ENCODE measurements around the gene HEBP1. TPM values are rescaled to one million over a fixed set of nuclear protein-coding genes. Genes with fewer than 3 reads are reported as not detected.

The HEBP1 gene
- total and polyA plus RNA-seq, 2 donors: 22.0 to 68.5 TPM

- H3K4me3 ChIP-seq (ENCODE audit: low read depth, low read length): no peak overlapping the region
- no peaks in the 10 kb centered on the region for H3K36me3 ChIP-seq (ENCODE audit: insufficient read depth)
- DNase-seq (ENCODE audit: extremely low spot score): no peak
- WGBS: 82% methylated on average over 8 of the region's 8 CpGs
- H3K27ac ChIP-seq (ENCODE audit: low read depth): no peak overlapping the region
- no peaks in the 10 kb centered on the region for H3K4me1 ChIP-seq (ENCODE audit: insufficient read depth)
These were observed 56.3 kb downstream of the HEBP1 start for GRCh38 chr12:12943586-12944260.

- 91% methylated on average over 10 of the region's 10 CpGs for WGBS
- H3K36me3 ChIP-seq (ENCODE audit: insufficient read depth): no peaks in the 10 kb centered on the region
- H3K27ac ChIP-seq (ENCODE audit: low read depth): no peak overlapping the region
- no peak for DNase-seq (ENCODE audit: extremely low spot score)
- H3K4me3 ChIP-seq (ENCODE audit: low read depth, low read length): no peak overlapping the region
- no peaks in the 10 kb centered on the region for H3K4me1 ChIP-seq (ENCODE audit: insufficient read depth)
These were observed 58.4 kb downstream of the HEBP1 start for GRCh38 chr12:12941450-12942350.

- Histone ChIP-seq H3K36me3 (ENCODE audit: insufficient read depth) (no peaks in the 10 kb centered on the region), H3K4me3 (ENCODE audit: low read depth, low read length) (no peak overlapping the region), H3K27ac (ENCODE audit: low read depth) (no peak overlapping the region), H3K4me1 (ENCODE audit: insufficient read depth) (no peaks in the 10 kb centered on the region)
- no peak for DNase-seq (ENCODE audit: extremely low spot score)
- WGBS: 78% methylated on average over 1 of the region's 1 CpG
These were observed 60.2 kb downstream of the HEBP1 start for GRCh38 chr12:12939888-12940287.

- no peak for DNase-seq (ENCODE audit: extremely low spot score)
- Histone ChIP-seq H3K27ac (ENCODE audit: low read depth) (no peak overlapping the region), H3K4me1 (ENCODE audit: insufficient read depth) (no peaks in the 10 kb centered on the region), H3K4me3 (ENCODE audit: low read depth, low read length) (no peak overlapping the region), H3K36me3 (ENCODE audit: insufficient read depth) (no peaks in the 10 kb centered on the region)
- WGBS: 85% methylated on average over 5 of the region's 5 CpGs
These were observed 61.5 kb downstream of the HEBP1 start for GRCh38 chr12:12938541-12938940.

GRCh38 chr12:12936983-12937491 is 63.0 kb downstream of the HEBP1 start:
- no peaks in the 10 kb centered on the region for H3K4me1 ChIP-seq (ENCODE audit: insufficient read depth)
- H3K36me3 ChIP-seq (ENCODE audit: insufficient read depth): no peaks in the 10 kb centered on the region
- DNase-seq (ENCODE audit: extremely low spot score): no peak
- no peak overlapping the region for H3K4me3 ChIP-seq (ENCODE audit: low read depth, low read length)
- H3K27ac ChIP-seq (ENCODE audit: low read depth): no peak overlapping the region
- 94% methylated on average over 11 of the region's 11 CpGs for WGBS

- WGBS: 39% methylated on average over 8 of the region's 8 CpGs
- H3K27ac ChIP-seq (ENCODE audit: low read depth): no peak overlapping the region
- no peak overlapping the region for H3K4me3 ChIP-seq (ENCODE audit: low read depth, low read length)
- no peak for DNase-seq (ENCODE audit: extremely low spot score)
- no peaks in the 10 kb centered on the region for H3K36me3 ChIP-seq (ENCODE audit: insufficient read depth)
- no peaks in the 10 kb centered on the region for H3K4me1 ChIP-seq (ENCODE audit: insufficient read depth)
These were observed 65.5 kb downstream of the HEBP1 start for GRCh38 chr12:12934556-12934955.

- DNase-seq (ENCODE audit: extremely low spot score): no peak
- Histone ChIP-seq H3K4me3 (ENCODE audit: low read depth, low read length) (no peak overlapping the region), H3K27ac (ENCODE audit: low read depth) (no peak overlapping the region), H3K36me3 (ENCODE audit: insufficient read depth) (no peaks in the 10 kb centered on the region), H3K4me1 (ENCODE audit: insufficient read depth) (no peaks in the 10 kb centered on the region)
- WGBS: 89% methylated on average over 4 of the region's 4 CpGs
These were observed 66.3 kb downstream of the HEBP1 start for GRCh38 chr12:12933742-12934141.

- Histone ChIP-seq H3K4me3 (ENCODE audit: low read depth, low read length) (no peak overlapping the region), H3K27ac (ENCODE audit: low read depth) (no peak overlapping the region), H3K4me1 (ENCODE audit: insufficient read depth) (no peaks in the 10 kb centered on the region), H3K36me3 (ENCODE audit: insufficient read depth) (no peaks in the 10 kb centered on the region)
- no peak for DNase-seq (ENCODE audit: extremely low spot score)
- WGBS: 89% methylated on average over 2 of the region's 2 CpGs
These were observed 69.3 kb downstream of the HEBP1 start for GRCh38 chr12:12930633-12931219.

- 90% methylated on average over 6 of the region's 6 CpGs for whole genome bisulfite sequencing
- no peak for DNase-seq (ENCODE audit: extremely low spot score)
- Histone ChIP-seq H3K36me3 (ENCODE audit: insufficient read depth) (no peaks in the 10 kb centered on the region), H3K4me3 (ENCODE audit: low read depth, low read length) (no peak overlapping the region), H3K27ac (ENCODE audit: low read depth) (no peak overlapping the region), H3K4me1 (ENCODE audit: insufficient read depth) (no peaks in the 10 kb centered on the region)
These were observed 70.4 kb downstream of the HEBP1 start for GRCh38 chr12:12929696-12930095.

GRCh38 chr12:12927211-12928079 is 72.6 kb downstream of the HEBP1 start:
- H3K27ac ChIP-seq (ENCODE audit: low read depth): no peak overlapping the region
- DNase-seq (ENCODE audit: extremely low spot score): peak; percentile 54
- WGBS: 48% methylated on average over 27 of the region's 27 CpGs
- peak overlapping the region; percentile 24 for H3K4me3 ChIP-seq (ENCODE audit: low read depth, low read length)
- no peaks in the 10 kb centered on the region for H3K4me1 ChIP-seq (ENCODE audit: insufficient read depth)
- H3K36me3 ChIP-seq (ENCODE audit: insufficient read depth): no peaks in the 10 kb centered on the region

GRCh38 chr12:12926571-12927071 is 73.4 kb downstream of the HEBP1 start:
- DNase-seq (ENCODE audit: extremely low spot score): no peak
- H3K4me3 ChIP-seq (ENCODE audit: low read depth, low read length): no peak overlapping the region
- WGBS: 92% methylated on average over 18 of the region's 18 CpGs
- H3K36me3 ChIP-seq (ENCODE audit: insufficient read depth): no peaks in the 10 kb centered on the region
- H3K27ac ChIP-seq (ENCODE audit: low read depth): no peak overlapping the region
- H3K4me1 ChIP-seq (ENCODE audit: insufficient read depth): no peaks in the 10 kb centered on the region

- 28% methylated on average over 1 of the region's 1 CpG for WGBS
- no peak overlapping the region for H3K27ac ChIP-seq (ENCODE audit: low read depth)
- DNase-seq (ENCODE audit: extremely low spot score): no peak
- H3K36me3 ChIP-seq (ENCODE audit: insufficient read depth): no peaks in the 10 kb centered on the region
- no peak overlapping the region for H3K4me3 ChIP-seq (ENCODE audit: low read depth, low read length)
- H3K4me1 ChIP-seq (ENCODE audit: insufficient read depth): no peaks in the 10 kb centered on the region
These were observed 74.7 kb downstream of the HEBP1 start for GRCh38 chr12:12925388-12925787.

Measured in urinary bladder (tissue), 4 donors.